H1 (cell line): ENCODE data around the gene ARHGAP15. TPM values are rescaled to one million over a fixed set of nuclear protein-coding genes. Genes with fewer than 3 reads are reported as not detected.

Experiments used
- CTCF ChIA-PET: fragments of 300-600 bp; sonication (Branson Sonifier 250); formaldehyde crosslinking; loops from one replicate; lab custom pipeline; 2021; ENCODE audit not compliant: partially characterized antibody; lab: Charles Lee
- POLR2A ChIA-PET: fragments of 300-600 bp; sonication (Branson Sonifier 250); formaldehyde crosslinking; loops from one replicate; lab custom pipeline; 2021; ENCODE audit warnings: inconsistent platforms; ENCODE audit not compliant: partially characterized antibody; lab: Charles Lee
- DNase-seq, 2 experiments: peaks; one replicate each; pipeline versions ENCODE4 v3.0.0 to v3.0.0-alpha.2; 2010 to 2022; ENCODE audit warnings: low spot score in 2 of 2, low read depth in 1 of 2, mixed read lengths in 1 of 2
- FAIRE-seq: peaks from 2 replicates; lab custom pipeline; 2011; peaks lifted over from hg19 to GRCh38; lab: Jason Lieb, UNC
- H2AFZ ChIP-seq: 2 replicates; pipeline ENCODE4 v1.8.1; 2012; ENCODE audit warnings: low read length, inconsistent platforms
- H2AK5ac ChIP-seq: 2 replicates; pipeline ENCODE4 v1.6.1; 2013; ENCODE audit warnings: low read depth, low read length
- H2BK120ac ChIP-seq: replicated peaks from 2 replicates; pipeline ENCODE3; 2013; ENCODE audit warnings: low read depth, low read length, inconsistent platforms
- H2BK12ac ChIP-seq: 2 replicates; pipeline ENCODE4 v1.6.1; 2013; ENCODE audit warnings: low read depth, low read length
- H2BK15ac ChIP-seq: 2 replicates; pipeline ENCODE4 v1.6.1; 2013; ENCODE audit warnings: low read length
- H2BK20ac ChIP-seq: 2 replicates; pipeline ENCODE4 v1.6.1; 2013; ENCODE audit warnings: low read length
- H2BK5ac ChIP-seq: 2 replicates; pipeline ENCODE4 v1.6.1; 2013; ENCODE audit warnings: low read depth, low read length
- H3K14ac ChIP-seq: 2 replicates; pipeline ENCODE4 v1.6.1; 2013; ENCODE audit warnings: inconsistent platforms; ENCODE audit not compliant: insufficient read length
- H3K18ac ChIP-seq: 2 replicates; pipeline ENCODE4 v1.6.1; 2013; ENCODE audit warnings: low read length; ENCODE audit errors: extremely low read depth
- H3K23ac ChIP-seq: 2 replicates; pipeline ENCODE4 v1.6.1; 2013; ENCODE audit warnings: inconsistent platforms; ENCODE audit not compliant: insufficient read length
- H3K23me2 ChIP-seq: 2 replicates; pipeline ENCODE4 v1.6.1; 2013; ENCODE audit warnings: low read depth, low read length
- H3K27ac ChIP-seq: 2 replicates; pipeline ENCODE4 v1.6.1; 2011; ENCODE audit warnings: low read depth, low read length, inconsistent platforms
- H3K27me3 ChIP-seq, 4 experiments: replicated peaks in 1 of 4; 1 replicate in 1 of 4; 2 replicates in 3 of 4; pipeline versions ENCODE4 v1.6.1 to v1.8.1; 2011 to 2013; ENCODE audit warnings: low read length in 3 of 4, mild to moderate bottlenecking in 3 of 4, inconsistent platforms in 2 of 4, mixed read lengths in 2 of 4, moderate library complexity in 1 of 4; ENCODE audit not compliant: control insufficient read depth in 3 of 4, insufficient read depth in 3 of 4; ENCODE audit errors: extremely low read depth in 1 of 4
- H3K36me3 ChIP-seq, 4 experiments: 2 replicates each; pipeline versions ENCODE4 v1.6.1 to v1.8.1; 2011 to 2013; ENCODE audit warnings: mild to moderate bottlenecking in 4 of 4, low read length in 3 of 4, moderate library complexity in 2 of 4, control low read depth in 1 of 4, inconsistent platforms in 1 of 4; ENCODE audit not compliant: insufficient read depth in 4 of 4, control insufficient read depth in 2 of 4
- H3K4ac ChIP-seq: replicated peaks from 2 replicates; pipeline ENCODE3; 2013; ENCODE audit warnings: low read length, low read depth, mixed read lengths, inconsistent platforms; ENCODE audit not compliant: insufficient read length
- H3K4me1 ChIP-seq, 4 experiments: replicated peaks in 1 of 4; 1 replicate in 1 of 4; 2 replicates in 3 of 4; pipeline versions ENCODE4 v1.6.1 to v1.8.1; 2011 to 2013; ENCODE audit warnings: low read length in 3 of 4, inconsistent platforms in 2 of 4, mixed read lengths in 1 of 4; ENCODE audit not compliant: insufficient read depth in 4 of 4, control insufficient read depth in 3 of 4
- H3K4me2 ChIP-seq, 2 experiments: 2 replicates each; pipeline versions ENCODE4 v1.6.1 to v1.8.1; 2011 to 2013; ENCODE audit warnings: low read depth in 2 of 2, low read length in 2 of 2, control low read depth in 1 of 2, inconsistent platforms in 1 of 2, mild to moderate bottlenecking in 1 of 2; ENCODE audit not compliant: insufficient read depth in 1 of 2
- H3K4me3 ChIP-seq, 4 experiments: fragments of 200-600, 300-600 bp in 1 of 4; sonication (generic), shearing (Covaris generic), sonication (Bioruptor Twin) in 1 of 4; 2 replicates each; pipeline versions ENCODE4 v1.5.1 to v1.8.1; 2011 to 2016; ENCODE audit warnings: low read length in 4 of 4, low read depth in 3 of 4, control low read depth in 2 of 4, inconsistent platforms in 2 of 4, mild to moderate bottlenecking in 2 of 4, mixed read lengths in 1 of 4, moderate library complexity in 1 of 4; ENCODE audit not compliant: insufficient read depth in 2 of 4; ENCODE audit errors: extremely low read depth in 1 of 4
- H3K56ac ChIP-seq: replicated peaks from 2 replicates; pipeline ENCODE3; 2013; ENCODE audit warnings: low read depth, mild to moderate bottlenecking, mixed read lengths, low read length, inconsistent platforms; ENCODE audit not compliant: insufficient read length
- H3K79me1 ChIP-seq: 2 replicates; pipeline ENCODE4 v1.6.1; 2013; ENCODE audit warnings: low read depth, low read length, control low read depth
- H3K79me2 ChIP-seq, 2 experiments: 2 replicates each; pipeline versions ENCODE4 v1.6.1 to v1.8.1; 2012 to 2013; ENCODE audit warnings: low read length in 2 of 2, mild to moderate bottlenecking in 2 of 2, inconsistent platforms in 1 of 2; ENCODE audit not compliant: insufficient read depth in 2 of 2, control insufficient read depth in 1 of 2
- H3K9ac ChIP-seq, 4 experiments: replicated peaks in 1 of 4; 1 replicate in 1 of 4; 2 replicates in 3 of 4; pipeline versions ENCODE4 v1.6.1 to v1.8.1; 2011 to 2013; ENCODE audit warnings: low read depth in 3 of 4, low read length in 3 of 4, control low read depth in 2 of 4, mild to moderate bottlenecking in 2 of 4, moderate library complexity in 2 of 4, inconsistent platforms in 1 of 4; ENCODE audit errors: extremely low read depth in 1 of 4
- H3K9me3 ChIP-seq, 2 experiments: 2 replicates each; pipeline versions ENCODE4 v1.6.1 to v1.8.1; 2012 to 2013; ENCODE audit warnings: mild to moderate bottlenecking in 2 of 2, moderate library complexity in 2 of 2, control low read depth in 1 of 2, inconsistent platforms in 1 of 2, low read depth in 1 of 2, low read length in 1 of 2, mixed read lengths in 1 of 2; ENCODE audit not compliant: insufficient read depth in 2 of 2
- H4K20me1 ChIP-seq, 2 experiments: replicated peaks in 1 of 2; 2 replicates each; pipeline versions ENCODE3 to v1.8.1; 2011 to 2013; ENCODE audit warnings: inconsistent platforms in 2 of 2, low read length in 2 of 2, mild to moderate bottlenecking in 1 of 2; ENCODE audit not compliant: insufficient read depth in 2 of 2, control insufficient read depth in 1 of 2
- H4K5ac ChIP-seq: 2 replicates; pipeline ENCODE4 v1.6.1; 2013; ENCODE audit warnings: low read length, low read depth, mixed read lengths, inconsistent platforms; ENCODE audit not compliant: insufficient read length
- H4K8ac ChIP-seq: 2 replicates; pipeline ENCODE4 v1.8.0; 2013; ENCODE audit warnings: mild to moderate bottlenecking, moderate library complexity, low read length, inconsistent platforms; ENCODE audit not compliant: insufficient read depth; ENCODE audit errors: extremely low read depth
- H4K91ac ChIP-seq: replicated peaks from 2 replicates; pipeline ENCODE3; 2013; ENCODE audit warnings: low read length, mixed read lengths, inconsistent platforms; ENCODE audit not compliant: insufficient read length
- RBBP5 ChIP-seq: IDR thresholded peaks from 2 replicates; pipeline ENCODE4 v1.7.1; 2012; ENCODE audit warnings: low read depth, mild to moderate bottlenecking, inconsistent platforms, low read length, moderate library complexity, borderline replicate concordance
- TAF1 ChIP-seq: IDR thresholded peaks from 2 replicates; pipeline ENCODE4 v1.6.1; 2011; ENCODE audit warnings: mild to moderate bottlenecking, low read depth, low read length
- TCF12 ChIP-seq: IDR thresholded peaks from 2 replicates; pipeline ENCODE4 v1.6.1; 2011; ENCODE audit warnings: low read depth, mild to moderate bottlenecking, low read length
- WGBS, 2 experiments: shearing (Covaris generic) in 1 of 2; methylation state at CpG; one replicate each; pipeline versions ENCODE4 v1.1.6 to v1.1.7; 2013 to 2015; ENCODE audit warnings: low lambda C conversion rate in 2 of 2, mixed read lengths in 2 of 2, inconsistent platforms in 1 of 2, low coverage in 1 of 2, missing lambda C conversion rate in 1 of 2; ENCODE audit not compliant: insufficient replicate concordance in 2 of 2, insufficient coverage in 1 of 2, insufficient read length in 1 of 2; ENCODE audit errors: extremely low coverage in 1 of 2, missing lambda C conversion rate in 1 of 2; 5-methylcytosine and 5-hydroxymethylcytosine counted together
- polyA plus RNA-seq, 7 experiments: library from polyadenylated mRNA; depleted of rRNA in 3 of 7; stranded (reverse) in 5 of 7; unstranded in 2 of 7; fragments of >200 nt in 5 of 7; fragments of 200-250 nt in 2 of 7; gene quantifications; 1 replicate in 5 of 7; 2 replicates in 1 of 7; 4 replicates in 1 of 7; pipeline versions ENCODE4 v1.2.1 to v1.2.3, GENCODE V29; 2011 to 2013; ENCODE audit warnings: missing spikeins in 2 of 7, mixed read lengths in 2 of 7
- total RNA-seq: library from RNA; stranded (reverse); fragmentation: NEBNext Ultra II Directional; extraction: Animal tissue kit (Norgen Biotek cat#: 25700); gene quantifications from 2 replicates; pipeline ENCODE4 v1.2.1, GENCODE V29; 2021

Gene ARHGAP15
- total and polyA plus RNA-seq, 2 of the 8 experiments (the other 6 are each of a cell fraction or from before 2014, with no cell fraction given): not detected

DNA sequence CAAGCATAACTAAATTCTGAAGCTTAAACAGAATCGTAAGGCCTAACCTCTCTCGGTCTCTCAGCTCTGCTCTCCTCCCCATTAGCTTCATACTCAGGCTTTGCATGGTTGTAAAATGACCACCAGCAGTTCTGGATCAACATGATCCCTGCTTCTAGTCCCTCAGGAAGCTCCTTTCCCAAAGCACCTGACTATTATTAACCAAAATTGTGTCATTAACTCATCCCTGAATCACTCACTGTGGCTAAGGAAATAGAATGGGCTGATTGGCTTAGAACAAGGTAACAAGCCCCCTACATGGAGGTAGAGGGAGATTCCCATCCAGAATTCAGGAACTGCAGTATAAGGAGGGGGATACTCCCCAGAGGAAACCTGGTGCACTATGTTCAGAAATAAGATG, 448.3 kb downstream of the ARHGAP15 start:
- CTCF ChIA-PET: interaction anchor here (0.9 to 1.1 kb wide), 3 partner anchors 26 to 370 kb away, joined by 3 to 6 read pairs (median 3); no protein-coding TSS in a partner anchor
- Histone ChIP-seq H4K20me1 (no peaks in the 10 kb centered on the region), H4K91ac (no peak overlapping the region), H2BK15ac (no peak overlapping the region), H2BK5ac (no peak overlapping the region)
- TF ChIP-seq TCF12 (no peak), TAF1 (no peak), RBBP5 (no peak)
- TF ChIP-seq, all 59 proteins: peak for 0
- no peak overlapping the region for H2AK5ac ChIP-seq
- H3K56ac ChIP-seq: no peak overlapping the region
- H3K4me3 ChIP-seq: no peak overlapping the region
- 86% methylated on average over 2 of the region's 2 CpGs; no CpG with 5 or more reads in 1 of the 2 experiments for WGBS, 2 experiments
- no peak overlapping the region for H3K4ac ChIP-seq
- no peak overlapping the region for H3K14ac ChIP-seq
- H3K23me2 ChIP-seq: no peaks in the 10 kb centered on the region
- no peak overlapping the region for H3K18ac ChIP-seq
- no peaks in the 10 kb centered on the region for H3K79me1 ChIP-seq
- no peak for FAIRE-seq
- DNase-seq: no peak
- no peaks in the 10 kb centered on the region for H3K9me3 ChIP-seq
- no peak overlapping the region for H2BK20ac ChIP-seq
- H3K36me3 ChIP-seq: no peaks in the 10 kb centered on the region
- H2BK120ac ChIP-seq: no peak overlapping the region
- no peaks in the 10 kb centered on the region for H3K79me2 ChIP-seq
- H3K27ac ChIP-seq: no peak overlapping the region
- H4K8ac ChIP-seq: no peak overlapping the region
- H3K4me1 ChIP-seq: peaks cover 0 to 4% (median 0%) of the 10 kb centered on the region in 4 experiments; a peak in 1 of 7 replicates
- H4K5ac ChIP-seq: no peak overlapping the region
- H3K23ac ChIP-seq: no peak overlapping the region
- H2BK12ac ChIP-seq: no peak overlapping the region
- no peak overlapping the region for H3K9ac ChIP-seq
- H3K27me3 ChIP-seq: no peaks in the 10 kb centered on the region
- no peak overlapping the region for H3K4me2 ChIP-seq
- POLR2A ChIA-PET: interaction anchor here (1.0 kb wide), 1 partner anchor 11 kb away, joined by 3 read pairs; no protein-coding TSS in a partner anchor
- no peak overlapping the region for H2AFZ ChIP-seq
